Measurements from ENCODE around the gene SLC39A3. TPM values are rescaled to one million over a fixed set of nuclear protein-coding genes. Genes with fewer than 3 reads are reported as not detected.

The SLC39A3 gene
- total RNA-seq, 1 experiment from 2014 or later, result 33.2 TPM

DNA sequence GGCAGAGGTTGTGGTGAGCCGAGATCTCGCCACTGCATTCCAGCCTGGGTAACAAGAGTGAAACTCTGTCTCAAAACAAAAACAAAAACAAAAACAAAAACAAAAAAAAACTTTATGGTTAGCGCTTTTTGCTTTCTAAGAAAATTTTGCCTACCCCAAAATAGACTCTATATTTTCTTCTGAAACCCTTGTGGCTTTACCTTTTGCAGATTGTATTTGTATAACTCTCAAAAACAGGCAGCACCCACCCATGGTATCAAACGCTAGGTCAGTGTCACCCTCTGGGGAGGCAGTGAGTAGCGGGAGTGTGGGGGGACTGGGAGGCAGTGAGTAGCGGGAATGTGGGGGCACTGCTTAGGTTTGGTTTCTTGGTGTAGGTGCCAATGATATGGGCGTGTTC lies 7.5 kb upstream of the SLC39A3 start:
- TF ChIP-seq, protein P1, sequence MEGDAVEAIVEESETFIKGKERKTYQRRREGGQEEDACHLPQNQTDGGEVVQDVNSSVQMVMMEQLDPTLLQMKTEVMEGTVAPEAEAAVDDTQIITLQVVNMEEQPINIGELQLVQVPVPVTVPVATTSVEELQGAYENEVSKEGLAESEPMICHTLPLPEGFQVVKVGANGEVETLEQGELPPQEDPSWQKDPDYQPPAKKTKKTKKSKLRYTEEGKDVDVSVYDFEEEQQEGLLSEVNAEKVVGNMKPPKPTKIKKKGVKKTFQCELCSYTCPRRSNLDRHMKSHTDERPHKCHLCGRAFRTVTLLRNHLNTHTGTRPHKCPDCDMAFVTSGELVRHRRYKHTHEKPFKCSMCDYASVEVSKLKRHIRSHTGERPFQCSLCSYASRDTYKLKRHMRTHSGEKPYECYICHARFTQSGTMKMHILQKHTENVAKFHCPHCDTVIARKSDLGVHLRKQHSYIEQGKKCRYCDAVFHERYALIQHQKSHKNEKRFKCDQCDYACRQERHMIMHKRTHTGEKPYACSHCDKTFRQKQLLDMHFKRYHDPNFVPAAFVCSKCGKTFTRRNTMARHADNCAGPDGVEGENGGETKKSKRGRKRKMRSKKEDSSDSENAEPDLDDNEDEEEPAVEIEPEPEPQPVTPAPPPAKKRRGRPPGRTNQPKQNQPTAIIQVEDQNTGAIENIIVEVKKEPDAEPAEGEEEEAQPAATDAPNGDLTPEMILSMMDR (IDR thresholded peaks at IDR 0.05; ENCODE audit: insufficient read depth in 1 of 2, low read depth in 1 of 2, low read length in 1 of 2, severe bottlenecking in 1 of 2, unreplicated experiment in 1 of 2), result no peak
- BruUV-seq (replicated peaks), result no TSS peak
- H3K27me3 Mint-ChIP-seq (ENCODE audit: insufficient read depth, unreplicated experiment), result no peaks in the 10 kb centered on the region
- no peaks in the 10 kb centered on the region for H3K9me3 Mint-ChIP-seq (ENCODE audit: unreplicated experiment)
- intact Hi-C loops (cut with micrococcal nuclease; ENCODE audit: unreplicated experiment), result no loop called here
- Histone ChIP-seq H3K9me3 (no peaks in the 10 kb centered on the region), H3K4me1 (no peaks in the 10 kb centered on the region), H3K36me3 (ENCODE audit: control insufficient read depth, insufficient read depth, low read length) (no peaks in the 10 kb centered on the region), H3K27me3 (replicated peaks; ENCODE audit: control insufficient read depth, insufficient read depth, low read length) (no peaks in the 10 kb centered on the region), H3K4me3 (ENCODE audit: low read depth, low read length) (no peak overlapping the region)
- peaks cover 2% of the 10 kb centered on the region for H3K36me3 Mint-ChIP-seq (ENCODE audit: insufficient read depth, unreplicated experiment)
- ChIA-PET CTCF (interaction anchor here (0.7 to 1.0 kb wide), 2 partner anchors 99 to 552 kb away, joined by 4 to 6 read pairs; no protein-coding TSS in a partner anchor), POLR2A (no interaction called here)
- H3K4me1 Mint-ChIP-seq (ENCODE audit: low read depth, unreplicated experiment), result no peaks in the 10 kb centered on the region
- no peak overlapping the region for H3K27ac Mint-ChIP-seq (ENCODE audit: unreplicated experiment)
- no peak overlapping the region for H3K4me3 Mint-ChIP-seq (ENCODE audit: unreplicated experiment)
- DNase-seq, result no peak

DNA sequence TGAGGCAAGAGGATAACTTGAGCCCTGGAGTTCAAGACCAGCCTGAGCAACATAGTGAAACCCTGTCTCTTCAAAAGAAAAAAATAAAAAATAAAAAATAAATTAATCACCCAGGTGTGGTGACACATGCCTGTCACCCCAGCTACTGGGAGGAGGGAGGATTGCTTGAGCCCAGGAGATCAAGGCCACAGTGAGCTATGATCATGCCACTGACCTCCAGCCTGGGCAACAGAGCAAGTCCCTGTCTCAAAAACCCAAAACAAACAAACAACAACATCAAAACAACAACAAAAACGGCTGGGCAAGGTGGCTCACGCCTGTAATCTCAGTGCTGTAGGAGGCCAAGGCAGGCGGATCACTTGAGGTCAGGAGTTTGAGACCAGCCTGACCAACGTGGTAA lies 4.3 kb upstream of the SLC39A3 start:
- H3K4me3 ChIP-seq (ENCODE audit: low read depth, low read length), result no peak overlapping the region
- no peaks in the 10 kb centered on the region for H3K9me3 ChIP-seq
- no peaks in the 10 kb centered on the region for H3K4me1 Mint-ChIP-seq (ENCODE audit: low read depth, unreplicated experiment)
- H3K4me1 ChIP-seq, result no peaks in the 10 kb centered on the region
- H3K27me3 Mint-ChIP-seq (ENCODE audit: insufficient read depth, unreplicated experiment), result no peaks in the 10 kb centered on the region
- DNase-seq, result no peak
- TF ChIP-seq, protein P1 (IDR thresholded peaks at IDR 0.05; ENCODE audit: insufficient read depth in 1 of 2, low read depth in 1 of 2, low read length in 1 of 2, severe bottlenecking in 1 of 2, unreplicated experiment in 1 of 2), result no peak
- H3K4me3 Mint-ChIP-seq (ENCODE audit: unreplicated experiment), result no peak overlapping the region
- H3K9me3 Mint-ChIP-seq (ENCODE audit: unreplicated experiment), result no peaks in the 10 kb centered on the region
- no TSS peak for BruUV-seq (replicated peaks)
- ChIA-PET POLR2A (interaction anchor here (0.6 kb wide), 1 partner anchor 12 kb away, joined by 5 read pairs; no protein-coding TSS in a partner anchor), CTCF (no interaction called here)
- no peaks in the 10 kb centered on the region for H3K27me3 ChIP-seq (replicated peaks; ENCODE audit: control insufficient read depth, insufficient read depth, low read length)
- intact Hi-C loops (cut with micrococcal nuclease; ENCODE audit: unreplicated experiment), result no loop called here
- H3K27ac Mint-ChIP-seq (ENCODE audit: unreplicated experiment), result no peak overlapping the region
- no peaks in the 10 kb centered on the region for H3K36me3 ChIP-seq (ENCODE audit: control insufficient read depth, insufficient read depth, low read length)
- no peaks in the 10 kb centered on the region for H3K36me3 Mint-ChIP-seq (ENCODE audit: insufficient read depth, unreplicated experiment)

DNA sequence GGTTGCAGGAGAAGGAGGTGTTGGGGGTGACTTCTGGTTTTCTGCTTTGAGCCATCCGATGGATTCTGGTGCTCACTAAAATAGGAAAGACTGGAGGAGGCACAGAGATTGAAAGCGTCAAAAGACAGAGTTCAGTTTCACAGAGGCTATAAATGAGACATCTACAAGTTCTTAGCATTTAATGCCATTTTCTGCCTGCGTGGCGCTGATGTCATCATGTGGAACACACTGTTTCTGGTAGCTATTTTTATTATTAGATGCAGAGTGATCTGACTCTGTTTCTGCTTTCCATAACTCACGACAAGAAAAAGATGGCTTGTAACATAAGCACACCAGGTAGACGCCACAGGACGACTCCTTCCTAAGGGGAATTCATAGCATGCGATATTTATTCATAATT lies 3.3 kb upstream of the SLC39A3 start:
- Mint-ChIP-seq H3K4me3 (ENCODE audit: unreplicated experiment) (no peak overlapping the region), H3K27me3 (ENCODE audit: insufficient read depth, unreplicated experiment) (no peaks in the 10 kb centered on the region), H3K4me1 (ENCODE audit: low read depth, unreplicated experiment) (no peaks in the 10 kb centered on the region), H3K9me3 (ENCODE audit: unreplicated experiment) (no peaks in the 10 kb centered on the region), H3K36me3 (ENCODE audit: insufficient read depth, unreplicated experiment) (no peaks in the 10 kb centered on the region), H3K27ac (ENCODE audit: unreplicated experiment) (no peak overlapping the region)
- no peaks in the 10 kb centered on the region for H3K36me3 ChIP-seq (ENCODE audit: control insufficient read depth, insufficient read depth, low read length)
- H3K4me1 ChIP-seq, result no peaks in the 10 kb centered on the region
- DNase-seq, result no peak
- no TSS peak for BruUV-seq (replicated peaks)
- TF ChIP-seq, protein P1 (IDR thresholded peaks at IDR 0.05; ENCODE audit: insufficient read depth in 1 of 2, low read depth in 1 of 2, low read length in 1 of 2, severe bottlenecking in 1 of 2, unreplicated experiment in 1 of 2), result no peak
- no peak overlapping the region for H3K4me3 ChIP-seq (ENCODE audit: low read depth, low read length)
- no peaks in the 10 kb centered on the region for H3K9me3 ChIP-seq
- H3K27me3 ChIP-seq (replicated peaks; ENCODE audit: control insufficient read depth, insufficient read depth, low read length), result no peaks in the 10 kb centered on the region
- ChIA-PET POLR2A (no interaction called here), CTCF (no interaction called here)
- intact Hi-C loops (cut with micrococcal nuclease; ENCODE audit: unreplicated experiment), result no loop called here

Data from Caco-2 (cell line).